Measurements from ENCODE around the gene DCHS1. TPM values are rescaled to one million over a fixed set of nuclear protein-coding genes. Genes with fewer than 3 reads are reported as not detected.
A peak's percentile ranks its signal among the peaks of the same experiment; 100 is the strongest.

DCHS1 gene
- total RNA-seq, 2 experiments from 2014 or later = 0.35 to 0.40 TPM

GRCh38 chr11:6629892-6630631 is 25.5 kb downstream of the DCHS1 start:
- H3K4me1 Mint-ChIP-seq = peaks cover 27% of the 10 kb centered on the region
- H3K9me3 Mint-ChIP-seq = no peaks in the 10 kb centered on the region
- H3K4me3 Mint-ChIP-seq = no peak overlapping the region
- no peak for DNase-seq
- ChIA-PET POLR2A (no interaction called here), CTCF (interaction anchor here (0.6 to 2.2 kb wide), 3 partner anchors 8 to 52 kb away, joined by 3 to 11 read pairs (median 7); no protein-coding TSS in a partner anchor)
- H3K27me3 Mint-ChIP-seq = no peaks in the 10 kb centered on the region
- no peak overlapping the region for H3K27ac Mint-ChIP-seq
- no peaks in the 10 kb centered on the region for H3K36me3 Mint-ChIP-seq (ENCODE audit: low read depth)

- Mint-ChIP-seq H3K27me3 (no peaks in the 10 kb centered on the region), H3K4me3 (no peak overlapping the region), H3K27ac (no peak overlapping the region), H3K36me3 (ENCODE audit: low read depth) (no peaks in the 10 kb centered on the region), H3K4me1 (peaks cover 27% of the 10 kb centered on the region), H3K9me3 (no peaks in the 10 kb centered on the region)
- no peak for DNase-seq
- CTCF ChIA-PET = interaction anchor here (1.2 kb wide), 1 partner anchor 9 kb away, joined by 3 read pairs; no protein-coding TSS in a partner anchor
- POLR2A ChIA-PET = no interaction called here
Observed at GRCh38 chr11:6629573-6629891, 26.1 kb downstream of the DCHS1 start.

DNA sequence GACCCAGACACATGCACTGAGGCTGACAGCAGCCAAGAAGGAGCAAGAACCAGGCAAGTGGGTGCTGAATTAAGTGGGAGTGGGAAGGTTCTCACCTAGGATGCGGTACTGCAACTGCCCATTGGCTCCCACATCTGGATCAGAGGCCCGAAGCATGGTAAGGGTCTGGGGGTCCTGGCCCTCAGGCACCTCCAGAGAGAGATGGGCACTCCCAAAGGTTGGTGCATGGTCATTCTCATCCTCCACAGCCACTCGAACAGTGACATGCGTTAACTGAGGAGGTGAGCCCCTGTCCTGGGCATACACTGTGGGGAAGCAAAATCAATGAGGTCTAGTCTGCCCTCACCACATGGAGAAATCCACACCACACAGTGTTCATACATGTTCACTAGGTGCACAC is 27.1 kb downstream of the DCHS1 start:
- Mint-ChIP-seq H3K4me1 (peaks cover 27% of the 10 kb centered on the region), H3K27me3 (no peaks in the 10 kb centered on the region), H3K36me3 (ENCODE audit: low read depth) (no peaks in the 10 kb centered on the region), H3K4me3 (no peak overlapping the region), H3K9me3 (no peaks in the 10 kb centered on the region), H3K27ac (no peak overlapping the region)
- CTCF ChIA-PET = interaction anchor here (1.0 to 1.2 kb wide), 2 partner anchors 10 to 18 kb away, joined by 3 read pairs; no protein-coding TSS in a partner anchor
- POLR2A ChIA-PET = no interaction called here
- DNase-seq = no peak

- ChIA-PET POLR2A (interaction anchor here (1.0 to 1.1 kb wide), 2 partner anchors 10 to 12 kb away, joined by 3 read pairs; no protein-coding TSS in a partner anchor), CTCF (interaction anchor here (1.0 to 1.9 kb wide), 5 partner anchors 10 to 55 kb away, joined by 3 to 8 read pairs (median 4); partner anchors contain the start of gene MRPL17)
- Mint-ChIP-seq H3K9me3 (no peaks in the 10 kb centered on the region), H3K4me3 (peak overlapping the region; percentile 12), H3K27me3 (no peaks in the 10 kb centered on the region), H3K4me1 (peaks cover 27% of the 10 kb centered on the region), H3K27ac (peak overlapping the region; percentile 79), H3K36me3 (ENCODE audit: low read depth) (no peaks in the 10 kb centered on the region)
- DNase-seq = peak; percentile 45
Observed at GRCh38 chr11:6627762-6628241, 27.8 kb downstream of the DCHS1 start.

DNA sequence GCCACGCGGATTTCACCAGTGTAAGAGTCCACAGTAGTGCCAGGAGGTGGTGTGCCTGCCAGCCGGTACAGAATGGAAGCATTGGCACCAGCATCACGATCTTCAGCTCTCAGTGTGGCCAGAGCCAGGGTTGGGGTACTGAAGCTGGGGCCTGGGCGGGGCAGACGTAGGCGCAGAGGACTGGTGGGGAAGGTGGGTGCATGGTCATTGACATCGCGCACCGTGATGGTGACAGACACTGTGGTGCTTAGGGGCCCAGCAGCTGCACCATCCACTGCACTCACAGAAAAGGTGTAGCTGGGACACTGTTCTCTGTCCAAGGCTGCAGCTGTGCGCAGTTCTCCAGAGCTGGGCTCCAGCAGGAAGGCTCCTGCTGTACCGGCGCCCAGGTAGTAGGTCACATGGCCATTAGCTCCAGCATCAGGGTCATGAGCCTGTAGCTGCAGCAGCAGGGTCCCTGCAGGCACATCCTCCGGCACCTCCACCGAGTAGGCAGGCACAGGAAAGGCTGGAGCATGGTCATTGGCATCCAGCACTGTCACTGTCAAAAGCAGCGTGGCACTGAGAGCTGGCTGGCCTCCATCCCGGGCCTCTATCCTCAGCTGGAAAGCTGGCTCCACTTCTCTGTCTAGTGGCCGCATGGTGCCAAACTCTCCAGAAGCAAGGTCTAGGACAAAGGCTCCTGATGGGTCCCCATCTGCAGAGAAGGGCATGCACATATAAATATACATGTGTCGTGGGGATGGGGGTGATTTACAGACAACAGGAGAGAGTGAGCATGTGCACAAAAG is 28.4 kb downstream of the DCHS1 start:
- no peak for DNase-seq
- peak overlapping the region; percentile 12 for H3K4me3 Mint-ChIP-seq
- H3K9me3 Mint-ChIP-seq = no peaks in the 10 kb centered on the region
- H3K27ac Mint-ChIP-seq = peak overlapping the region; percentile 79
- ChIA-PET POLR2A (interaction anchor here (1.0 to 1.1 kb wide), 2 partner anchors 9 to 11 kb away, joined by 3 read pairs; no protein-coding TSS in a partner anchor), CTCF (interaction anchor here (1.0 to 1.9 kb wide), 5 partner anchors 10 to 56 kb away, joined by 4 to 8 read pairs (median 4); partner anchors contain the start of gene MRPL17)
- no peaks in the 10 kb centered on the region for H3K36me3 Mint-ChIP-seq (ENCODE audit: low read depth)
- H3K27me3 Mint-ChIP-seq = no peaks in the 10 kb centered on the region
- H3K4me1 Mint-ChIP-seq = peaks cover 27% of the 10 kb centered on the region

- peaks cover 22% of the 10 kb centered on the region for H3K4me1 Mint-ChIP-seq
- DNase-seq = no peak
- H3K36me3 Mint-ChIP-seq (ENCODE audit: low read depth) = no peaks in the 10 kb centered on the region
- H3K4me3 Mint-ChIP-seq = no peak overlapping the region
- H3K27me3 Mint-ChIP-seq = no peaks in the 10 kb centered on the region
- POLR2A ChIA-PET = no interaction called here
- CTCF ChIA-PET = interaction anchor here (1.0 to 1.9 kb wide), 2 partner anchors 8 to 11 kb away, joined by 3 to 8 read pairs; no protein-coding TSS in a partner anchor
- H3K9me3 Mint-ChIP-seq = no peaks in the 10 kb centered on the region
- H3K27ac Mint-ChIP-seq = no peak overlapping the region
Observed at GRCh38 chr11:6625832-6626420, 29.7 kb downstream of the DCHS1 start.

GRCh38 chr11:6625156-6625831 is 30.3 kb downstream of the DCHS1 start:
- Mint-ChIP-seq H3K36me3 (ENCODE audit: low read depth) (no peaks in the 10 kb centered on the region), H3K27ac (no peak overlapping the region), H3K27me3 (no peaks in the 10 kb centered on the region), H3K4me1 (peaks cover 22% of the 10 kb centered on the region), H3K4me3 (no peak overlapping the region), H3K9me3 (no peaks in the 10 kb centered on the region)
- ChIA-PET CTCF (interaction anchor here (0.9 to 1.0 kb wide), 3 partner anchors 12 to 58 kb away, joined by 3 to 4 read pairs (median 3); partner anchors contain the start of gene MRPL17), POLR2A (no interaction called here)
- no peak for DNase-seq

- peaks cover 22% of the 10 kb centered on the region for H3K4me1 Mint-ChIP-seq
- H3K36me3 Mint-ChIP-seq (ENCODE audit: low read depth) = no peaks in the 10 kb centered on the region
- POLR2A ChIA-PET = no interaction called here
- no peaks in the 10 kb centered on the region for H3K9me3 Mint-ChIP-seq
- no peak overlapping the region for H3K4me3 Mint-ChIP-seq
- H3K27ac Mint-ChIP-seq = no peak overlapping the region
- CTCF ChIA-PET = interaction anchor here (1.0 to 3.3 kb wide), 3 partner anchors 7 to 20 kb away, joined by 3 to 11 read pairs (median 6); partner anchors contain the start of gene TAF10
- no peaks in the 10 kb centered on the region for H3K27me3 Mint-ChIP-seq
- DNase-seq = no peak
Observed at GRCh38 chr11:6623391-6624363, 31.9 kb downstream of the DCHS1 start.

- H3K36me3 Mint-ChIP-seq (ENCODE audit: low read depth) = no peaks in the 10 kb centered on the region
- H3K4me3 Mint-ChIP-seq = no peak overlapping the region
- peaks cover 12% of the 10 kb centered on the region for H3K4me1 Mint-ChIP-seq
- no peaks in the 10 kb centered on the region for H3K27me3 Mint-ChIP-seq
- ChIA-PET POLR2A (no interaction called here), CTCF (interaction anchor here (0.8 to 3.3 kb wide), 5 partner anchors 9 to 73 kb away, joined by 3 to 11 read pairs (median 5); partner anchors contain the start of gene TAF10)
- no peaks in the 10 kb centered on the region for H3K9me3 Mint-ChIP-seq
- no peak for DNase-seq
- no peak overlapping the region for H3K27ac Mint-ChIP-seq
Observed at GRCh38 chr11:6622261-6623171, 33.1 kb downstream of the DCHS1 start.

DNA sequence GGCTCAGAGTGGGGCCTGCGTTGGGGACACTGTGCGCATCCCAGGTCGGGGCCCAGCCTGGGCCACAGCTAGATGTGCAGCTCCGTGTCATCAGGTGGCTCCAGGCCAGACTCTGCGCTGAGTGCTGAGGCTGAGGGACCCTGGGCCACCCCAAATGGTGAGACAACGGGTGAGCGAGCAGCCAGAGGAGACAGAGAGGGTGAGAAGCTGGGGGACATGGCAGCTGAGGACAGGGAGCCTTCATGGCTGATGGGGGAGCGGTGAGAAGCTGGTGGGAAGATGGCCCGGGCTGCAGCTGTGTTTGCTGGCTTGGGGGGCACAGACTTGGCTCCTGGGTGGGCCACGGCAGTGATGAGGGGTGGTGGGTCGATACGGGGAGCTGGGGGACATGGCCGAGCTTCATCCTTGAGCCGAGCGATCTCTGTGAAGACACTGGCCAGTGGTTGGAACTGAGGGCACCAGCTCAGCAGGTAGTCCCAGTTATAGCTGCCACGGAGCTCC is 33.8 kb downstream of the DCHS1 start:
- Mint-ChIP-seq H3K27ac (no peak overlapping the region), H3K4me3 (no peak overlapping the region), H3K4me1 (peaks cover 7% of the 10 kb centered on the region), H3K36me3 (ENCODE audit: low read depth) (no peaks in the 10 kb centered on the region), H3K27me3 (no peaks in the 10 kb centered on the region), H3K9me3 (no peaks in the 10 kb centered on the region)
- no peak for DNase-seq
- CTCF ChIA-PET = interaction anchor here (0.8 to 3.3 kb wide), 7 partner anchors 9 to 124 kb away, joined by 3 to 11 read pairs (median 4); partner anchors contain the start of gene TAF10
- POLR2A ChIA-PET = no interaction called here

Data from activated CD4-positive, alpha-beta T cell treated with anti-CD3 and anti-CD28 coated beads, Interleukin-2, amount 10 ng/mL, durations not matched to agents 7 days and 5 days (primary cell).